Retinal pigment epithelial cell (primary cell): ENCODE measurements around the gene DYDC2.
A peak's percentile ranks its signal among the peaks of the same experiment; 100 is the strongest.
"Not testable (repeated sequence)": the region's sequence is repeated elsewhere in the genome, so short reads cannot be mapped to it uniquely, and the experiment has no call there.

ENCODE experiments used
- DNase-seq: peaks from one replicate; pipeline ENCODE4 v3.0.0-alpha.2; 2010; ENCODE audit warnings: low read depth
- H3K4me3 ChIP-seq: 2 replicates; pipeline ENCODE4 v1.5.1; 2011; ENCODE audit warnings: mild to moderate bottlenecking, low read length, control low read depth, moderate library complexity
- TF ChIP-seq, protein P1 (sequence below): conservative IDR thresholded peaks from 2 replicates; pipeline ENCODE4 v1.5.1; 2011; ENCODE audit warnings: low read depth, low read length, control low read depth, inconsistent platforms

DYDC2 gene

DNA sequence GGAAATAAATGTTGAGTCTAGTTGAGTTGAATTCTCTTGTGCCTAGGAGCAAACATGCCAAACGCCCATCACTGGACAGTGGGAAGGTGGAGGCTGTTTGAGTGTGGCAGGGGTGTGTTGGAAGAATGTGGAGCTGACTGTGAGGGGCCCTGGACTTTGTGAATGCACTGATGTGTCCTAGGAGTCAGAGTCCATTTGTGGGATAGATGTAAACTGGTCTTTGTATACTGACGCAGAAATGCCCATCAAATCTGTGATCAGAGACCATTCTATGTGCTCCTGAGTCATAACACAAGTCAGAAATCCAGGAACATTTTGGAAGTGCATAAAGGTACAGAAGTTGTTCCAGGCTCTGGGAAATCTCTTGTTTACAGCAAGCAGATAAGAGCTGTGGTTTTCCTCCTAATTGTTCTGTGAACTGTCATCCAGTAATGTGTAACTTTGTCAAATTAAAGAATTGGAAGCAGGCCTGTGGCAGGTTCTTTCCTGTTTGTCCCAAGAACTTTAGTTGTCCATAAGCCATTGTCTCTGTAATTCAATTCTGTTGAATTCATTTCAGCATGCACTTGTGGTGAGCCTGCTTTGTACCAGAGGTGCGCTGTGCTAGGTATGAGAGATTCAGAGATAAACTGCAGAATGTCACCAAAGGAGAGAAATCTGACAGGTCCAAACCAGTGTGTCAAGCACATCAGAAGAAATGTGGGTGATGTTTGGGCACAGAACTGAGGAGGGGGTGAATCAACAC, 59.3 kb downstream of the DYDC2 start:
- DNase-seq: no peak

GRCh38 chr10:80416479-80417098, 60.0 kb downstream of the DYDC2 start:
- DNase-seq: peak; percentile 79
- TF ChIP-seq, protein P1, sequence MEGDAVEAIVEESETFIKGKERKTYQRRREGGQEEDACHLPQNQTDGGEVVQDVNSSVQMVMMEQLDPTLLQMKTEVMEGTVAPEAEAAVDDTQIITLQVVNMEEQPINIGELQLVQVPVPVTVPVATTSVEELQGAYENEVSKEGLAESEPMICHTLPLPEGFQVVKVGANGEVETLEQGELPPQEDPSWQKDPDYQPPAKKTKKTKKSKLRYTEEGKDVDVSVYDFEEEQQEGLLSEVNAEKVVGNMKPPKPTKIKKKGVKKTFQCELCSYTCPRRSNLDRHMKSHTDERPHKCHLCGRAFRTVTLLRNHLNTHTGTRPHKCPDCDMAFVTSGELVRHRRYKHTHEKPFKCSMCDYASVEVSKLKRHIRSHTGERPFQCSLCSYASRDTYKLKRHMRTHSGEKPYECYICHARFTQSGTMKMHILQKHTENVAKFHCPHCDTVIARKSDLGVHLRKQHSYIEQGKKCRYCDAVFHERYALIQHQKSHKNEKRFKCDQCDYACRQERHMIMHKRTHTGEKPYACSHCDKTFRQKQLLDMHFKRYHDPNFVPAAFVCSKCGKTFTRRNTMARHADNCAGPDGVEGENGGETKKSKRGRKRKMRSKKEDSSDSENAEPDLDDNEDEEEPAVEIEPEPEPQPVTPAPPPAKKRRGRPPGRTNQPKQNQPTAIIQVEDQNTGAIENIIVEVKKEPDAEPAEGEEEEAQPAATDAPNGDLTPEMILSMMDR: no peak
- H3K4me3 ChIP-seq: peak overlapping the region; percentile 27

More for the DNA sequence above, 59.3 kb downstream of the DYDC2 start:
- H3K4me3 ChIP-seq: peak overlapping the region; percentile 27
- TF ChIP-seq, protein P1: no peak

DNA sequence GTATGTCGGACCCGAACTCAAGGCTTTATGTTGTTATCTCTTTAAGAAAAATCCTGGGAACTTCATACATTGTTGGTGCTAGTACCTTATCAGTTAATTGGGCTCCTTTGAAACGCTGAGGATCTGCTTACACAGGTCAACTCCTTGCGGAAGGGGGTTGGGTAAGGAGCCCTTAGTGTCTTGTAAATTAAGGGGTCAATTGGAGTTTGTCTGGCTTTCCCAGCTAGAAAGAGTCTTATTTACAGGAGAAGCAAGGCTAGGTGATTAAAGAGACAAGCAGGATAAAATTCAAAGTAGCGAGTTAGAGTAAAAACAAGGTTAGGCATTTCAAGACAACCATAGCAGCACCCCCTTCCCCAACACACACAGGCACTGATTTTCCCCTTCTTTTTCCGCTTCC, 60.7 kb downstream of the DYDC2 start:
- not testable (repeated sequence) for DNase-seq, H3K4me3 ChIP-seq
